AG10803 (cell line): Measurements from ENCODE around the gene CHST5.

ENCODE experiments used
- DNase-seq: peaks from one replicate; pipeline ENCODE4 v3.0.0; 2010; ENCODE audit warnings: low read depth
- H3K4me3 ChIP-seq: 2 replicates; pipeline ENCODE4 v1.5.1; 2011; ENCODE audit warnings: mild to moderate bottlenecking, low read length, control low read depth
- CTCF ChIP-seq: conservative IDR thresholded peaks from 2 replicates; pipeline ENCODE4 v1.5.1; 2011; ENCODE audit warnings: mild to moderate bottlenecking, low read length, control low read depth, inconsistent platforms

The CHST5 gene

GRCh38 chr16:75535901-75536300 lies at the start of gene CHST5:
Gene CHST5 (minus strand): TSS chr16:75536108. CDS start chr16:75530384, 5,724 bp downstream.
- TF ChIP-seq CTCF, result no peak
- H3K4me3 ChIP-seq, result no peak within 1 kb of the TSS

GRCh38 chr16:75584108-75584507 lies 48.2 kb upstream of the CHST5 start:
- TF ChIP-seq CTCF, result no peak
- no peak overlapping the region for H3K4me3 ChIP-seq
- DNase-seq, result no peak

More at GRCh38 chr16:75535901-75536300, at the start of gene CHST5:
- DNase-seq, result no peak

- TF ChIP-seq CTCF, result no peak
- no peak overlapping the region for H3K4me3 ChIP-seq
- no peak for DNase-seq
Measured at GRCh38 chr16:75579281-75579834, 43.5 kb upstream of the CHST5 start.

- no peak for DNase-seq
- no peak for TF ChIP-seq CTCF
- no peak overlapping the region for H3K4me3 ChIP-seq
Measured at GRCh38 chr16:75578725-75579124, 42.8 kb upstream of the CHST5 start.

- TF ChIP-seq CTCF, result no peak
- H3K4me3 ChIP-seq, result no peak overlapping the region
- no peak for DNase-seq
Measured at GRCh38 chr16:75578212-75578611, 42.3 kb upstream of the CHST5 start.

GRCh38 chr16:75576384-75576811 lies 40.5 kb upstream of the CHST5 start:
- no peak overlapping the region for H3K4me3 ChIP-seq
- DNase-seq, result no peak
- TF ChIP-seq CTCF, result no peak

GRCh38 chr16:75575958-75576357 lies 40.0 kb upstream of the CHST5 start:
- no peak overlapping the region for H3K4me3 ChIP-seq
- TF ChIP-seq CTCF, result no peak
- DNase-seq, result no peak
